Transverse colon (tissue), 4 donors: ENCODE data around the gene FASN. TPM values are rescaled to one million over a fixed set of nuclear protein-coding genes. Genes with fewer than 3 reads are reported as not detected.
A peak's percentile ranks its signal among the peaks of the same experiment; 100 is the strongest.

ENCODE experiments used
- DNase-seq: peaks from one replicate; pipeline ENCODE4 v3.0.0-alpha.2; 2019
- H3K27ac ChIP-seq, 4 donors: fragments of 200-600 bp; sonication (generic); 2 replicates each; pipeline ENCODE4 v1.5.1; 2016 to 2018; ENCODE audit warnings: inconsistent platforms in 4 of 4
- H3K27me3 ChIP-seq: fragments of 200-600 bp; sonication (generic); 2 replicates; pipeline ENCODE4 v1.5.1; 2017; ENCODE audit warnings: inconsistent platforms
- H3K36me3 ChIP-seq, 4 donors: fragments of 200-600 bp; sonication (generic); 2 replicates each; pipeline ENCODE4 v1.5.1; 2017 to 2019; ENCODE audit warnings: inconsistent platforms in 4 of 4
- H3K4me1 ChIP-seq, 4 donors: fragments of 200-600 bp; sonication (generic); 2 replicates each; pipeline ENCODE4 v1.5.1; 2017 to 2020; ENCODE audit warnings: inconsistent platforms in 4 of 4
- H3K4me3 ChIP-seq, 4 donors: fragments of 200-600 bp; sonication (generic); 1 replicate in 1 of 4; 2 replicates in 3 of 4; pipeline versions ENCODE4 v1.5.1 to v1.6.1; 2017 to 2019; ENCODE audit warnings: inconsistent platforms in 4 of 4
- H3K9me3 ChIP-seq, 2 donors: fragments of 200-600 bp; sonication (generic); 2 replicates each; pipeline ENCODE4 v1.5.1; 2017 to 2019; ENCODE audit warnings: inconsistent platforms in 2 of 2
- CTCF ChIP-seq, 5 experiments: fragments of 200-600 bp in 3 of 5; fragments of 450-650 bp in 2 of 5; sonication (generic) in 3 of 5; IDR thresholded peaks; 1 replicate in 2 of 5; 2 replicates in 3 of 5; pipeline ENCODE4 v1.5.1; 2016 to 2017; ENCODE audit warnings: antibody characterized with exemption in 5 of 5, inconsistent platforms in 3 of 5, mild to moderate bottlenecking in 2 of 5, moderate library complexity in 1 of 5
- EP300 ChIP-seq: sonication (generic); formaldehyde crosslinking; IDR thresholded peaks from one replicate; pipeline ENCODE4 v1.6.1; 2017; ENCODE audit warnings: antibody characterized with exemption, low read depth
- POLR2A ChIP-seq: fragments of 450-650 bp; IDR thresholded peaks from one replicate; pipeline ENCODE4 v1.6.1; 2016; ENCODE audit warnings: antibody characterized with exemption, mild to moderate bottlenecking, moderate library complexity
- POLR2AphosphoS5 ChIP-seq, 3 donors: sonication (generic); formaldehyde crosslinking; IDR thresholded peaks; one replicate each; pipeline ENCODE4 v1.6.1; 2016; ENCODE audit warnings: antibody characterized with exemption in 3 of 3
- WGBS, 2 donors: methylation state at CpG; one replicate each; pipeline ENCODE4 v1.1.5; 2018; ENCODE audit warnings: low coverage in 1 of 2; 5-methylcytosine and 5-hydroxymethylcytosine counted together
- in situ Hi-C, 4 donors: fragments of 200-750 bp; cut with MboI; loops; one replicate each; pipeline versions ENCODE4 v1.15.0 to v1.15.1; 2017; ENCODE audit warnings: low sequenced_read_pairs in 3 of 4, low pct_ligation_motif_present in 1 of 4, low pct_unique_long_range_greater_than_20kb in 1 of 4
- intact Hi-C: fragments of 100-400 bp; cut with DNase I; formaldehyde crosslinking; loops from one replicate; pipeline ENCODE4 v1.15.1; 2023; ENCODE audit warnings: low total_unique reads
- total RNA-seq, 4 donors: library from RNA; depleted of rRNA; stranded (reverse); fragments of >200 nt; gene quantifications; one replicate each; pipeline ENCODE4 v1.1.0, GENCODE V29; 2016

FASN gene
- total RNA-seq, 4 donors from 2014 or later: 25.1 to 185 (median 99.4) TPM

DNA sequence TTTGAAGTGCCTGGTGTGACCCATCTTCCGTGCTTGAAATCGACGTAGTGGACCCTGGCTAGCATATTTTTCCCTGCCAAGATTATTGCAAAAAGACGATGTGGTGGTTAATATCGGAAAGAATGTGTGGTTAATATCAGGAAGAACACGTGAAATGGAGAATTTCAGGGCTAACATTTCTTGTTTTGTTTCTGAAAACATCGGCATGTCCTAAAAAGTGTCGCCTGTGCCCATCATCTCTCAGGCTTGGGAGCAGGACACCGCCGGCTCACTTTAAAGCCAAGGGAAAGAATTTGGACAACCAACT is 60.2 kb downstream of the FASN start:
- H3K4me3 ChIP-seq: peak overlapping the region in 3 of 4 donors; percentile 8 to 71 (median 60)
- H3K27me3 ChIP-seq: no peaks in the 10 kb centered on the region
- intact Hi-C loops: no loop called here
- in situ Hi-C loops: loop anchor here in 3 of 4 donors (10.0 to 25.0 kb wide), 2 partner anchors 117 to 124 kb away; no protein-coding TSS in a partner anchor
- no peaks in the 10 kb centered on the region for H3K36me3 ChIP-seq
- peaks cover 8 to 17% (median 13%) of the 10 kb centered on the region in 4 donors for H3K4me1 ChIP-seq
- WGBS, 2 donors: 4 to 13% methylated on average over 3 to 10 of the region's 10 CpGs
- DNase-seq: no peak
- peak overlapping the region; percentile 90 to 99 (median 96) for H3K27ac ChIP-seq
- TF ChIP-seq CTCF (IDR thresholded peaks at IDR 0.05) (no peak), POLR2AphosphoS5 (IDR thresholded peaks at IDR 0.05) (no peak), EP300 (no peak), POLR2A (no peak)
- H3K9me3 ChIP-seq: no peaks in the 10 kb centered on the region

- no peaks in the 10 kb centered on the region for H3K9me3 ChIP-seq
These were observed 60.7 kb downstream of the FASN start, which contains the start of gene DCXR for GRCh38 chr17:82037092-82037888. TSS of gene DCXR (minus strand) at chr17:82037697. CDS start at chr17:82037682, 15 bp downstream.

DNA sequence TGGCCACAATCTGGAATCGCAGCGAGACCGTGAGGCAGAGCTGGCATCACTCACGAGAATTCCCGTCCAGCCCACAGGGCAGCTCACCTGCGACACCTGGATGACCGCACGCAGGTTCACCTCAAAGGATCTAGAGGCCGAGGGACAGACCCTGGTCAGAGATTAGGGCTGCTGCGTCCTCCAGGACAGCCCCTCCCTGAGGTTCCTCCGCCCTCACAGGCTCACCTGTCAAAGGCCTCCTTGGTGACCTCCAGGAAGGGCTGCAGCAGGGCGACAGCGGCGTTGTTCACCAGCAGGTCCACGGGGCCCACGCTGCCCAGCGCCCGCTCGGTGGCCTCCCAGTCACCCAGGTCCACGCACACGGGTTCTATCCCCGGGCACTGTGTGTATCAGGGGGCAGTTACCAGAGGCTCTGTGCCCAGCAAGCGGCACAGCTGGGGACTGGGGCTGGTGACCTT is 61.4 kb downstream of the FASN start:
- peak overlapping the region; percentile 60 to 71 (median 65) for H3K4me3 ChIP-seq
- H3K9me3 ChIP-seq: no peaks in the 10 kb centered on the region
- intact Hi-C loops (no loop called here), in situ Hi-C loops (loop anchor here in 3 of 4 donors (10.0 to 25.0 kb wide), 2 partner anchors 118 to 126 kb away; no protein-coding TSS in a partner anchor)
- peaks cover 8 to 24% (median 19%) of the 10 kb centered on the region in 4 donors for H3K4me1 ChIP-seq
- WGBS, 2 donors: 25% methylated on average over 16 of the region's 23 CpGs; no CpG with 5 or more reads in 1 of the 2 donors
- H3K27me3 ChIP-seq: peaks cover 9% of the 10 kb centered on the region
- H3K36me3 ChIP-seq: no peaks in the 10 kb centered on the region
- DNase-seq: no peak
- H3K27ac ChIP-seq: peak overlapping the region; percentile 90 to 99 (median 96)
- TF ChIP-seq EP300 (no peak), POLR2AphosphoS5 (IDR thresholded peaks at IDR 0.05) (no peak), POLR2A (no peak)

More at GRCh38 chr17:82037092-82037888, 60.7 kb downstream of the FASN start, which contains the start of gene DCXR:
- WGBS, 2 donors: 1% methylated on average over 69 of the region's 92 CpGs; no CpG with 5 or more reads in 1 of the 2 donors
- intact Hi-C loops: no loop called here
- Histone ChIP-seq H3K4me1 (peaks cover 8 to 18% (median 15%) of the 10 kb centered on the region in 4 donors), H3K36me3 (no peaks in the 10 kb centered on the region), H3K27me3 (peaks cover 4% of the 10 kb centered on the region), H3K4me3 (peak within 1 kb of the TSS; percentile 60 to 71 (median 65)), H3K27ac (peak within 1 kb of the TSS; percentile 90 to 99 (median 96))
- TF ChIP-seq EP300 (no peak), POLR2A (peak; percentile 93), POLR2AphosphoS5 (IDR thresholded peaks at IDR 0.05) (peak; percentile 96 to 98 (median 98)), CTCF (IDR thresholded peaks at IDR 0.05) (peak; percentile 59 to 91 (median 79))
- DNase-seq: peak; percentile 98
- in situ Hi-C loops: loop anchor here in 3 of 4 donors (10.0 to 25.0 kb wide), 2 partner anchors 118 to 125 kb away; no protein-coding TSS in a partner anchor

DNA sequence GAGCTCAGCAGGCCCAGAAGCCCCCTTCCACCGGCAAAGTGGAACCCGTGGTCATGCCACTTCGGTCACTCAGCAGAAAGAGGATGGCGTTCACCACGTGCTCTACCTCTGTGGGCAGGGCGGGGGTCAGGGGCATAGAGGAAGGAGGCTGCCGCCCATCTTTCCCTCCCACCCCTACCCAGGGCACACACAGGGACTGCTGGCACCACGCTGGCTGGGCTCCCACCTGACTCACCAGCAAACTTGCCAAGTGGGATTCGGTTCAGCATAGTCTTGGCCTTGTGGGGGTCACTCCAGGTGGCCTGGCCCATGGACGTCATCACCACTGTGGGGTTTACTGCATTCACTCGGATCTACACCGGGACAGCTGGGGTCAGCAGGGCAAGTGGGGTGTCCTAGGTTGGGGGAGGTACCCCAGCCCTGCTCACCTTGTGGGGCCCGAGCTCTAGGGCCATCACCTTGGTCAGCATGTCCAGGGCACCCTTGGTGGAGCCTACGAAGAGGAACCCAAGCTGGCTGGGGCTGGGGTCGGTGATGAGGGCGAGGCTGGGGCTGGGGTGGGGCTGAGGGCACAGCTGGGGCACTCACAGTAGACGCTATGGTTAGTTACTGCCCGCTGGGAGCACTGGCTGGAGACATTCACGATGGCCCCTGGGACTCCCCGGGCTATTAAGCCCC is 61.9 kb downstream of the FASN start:
- H3K9me3 ChIP-seq: no peaks in the 10 kb centered on the region
- TF ChIP-seq POLR2AphosphoS5 (IDR thresholded peaks at IDR 0.05) (no peak), CTCF (IDR thresholded peaks at IDR 0.05) (no peak), POLR2A (no peak), EP300 (no peak)
- H3K4me3 ChIP-seq: peak overlapping the region in 2 of 4 donors; percentile 60 to 71
- peaks cover 9% of the 10 kb centered on the region for H3K27me3 ChIP-seq
- no peaks in the 10 kb centered on the region for H3K36me3 ChIP-seq
- intact Hi-C loops: no loop called here
- in situ Hi-C loops: loop anchor here in 3 of 4 donors (10.0 to 25.0 kb wide), 2 partner anchors 119 to 126 kb away; no protein-coding TSS in a partner anchor
- peaks cover 8 to 25% (median 20%) of the 10 kb centered on the region in 4 donors for H3K4me1 ChIP-seq
- no peak for DNase-seq
- WGBS, 2 donors: 89% methylated on average over 20 of the region's 20 CpGs; no CpG with 5 or more reads in 1 of the 2 donors
- peak overlapping the region in 2 of 4 donors; percentile 90 to 96 for H3K27ac ChIP-seq
